PC-9 (cell line): ENCODE results near the gene GPR153. TPM values are rescaled to one million over a fixed set of nuclear protein-coding genes. Genes with fewer than 3 reads are reported as not detected.

Source experiments
- BruUV-seq: library from RNA; stranded (reverse); fragments of 400-500 nt; replicated peaks from 2 replicates; lab custom pipeline; 2021; lab: Mats Ljungman, UMichigan
- CTCF ChIA-PET: fragments of 300-600 bp; sonication (Branson Sonifier 250); formaldehyde crosslinking; loops from one replicate; lab custom pipeline; 2022; ENCODE audit warnings: antibody characterized with exemption; lab: Charles Lee
- POLR2A ChIA-PET: fragments of 300-600 bp; sonication (Branson Sonifier 250); formaldehyde crosslinking; loops from one replicate; lab custom pipeline; 2022; ENCODE audit warnings: antibody characterized with exemption; ENCODE audit not compliant: unreplicated experiment; lab: Charles Lee
- DNase-seq, 2 experiments: peaks; one replicate each; pipeline versions ENCODE4 v3.0.0 to v3.0.0-alpha.2; 2015 to 2022; ENCODE audit warnings: mixed read lengths in 1 of 2
- H2AFZ ChIP-seq: fragments of 200-600 bp; sonication (generic); 2 replicates; pipeline ENCODE4 v1.8.1; 2017; ENCODE audit warnings: antibody characterized with exemption
- H3F3A ChIP-seq: fragments of 200-600 bp; sonication (generic); 2 replicates; pipeline ENCODE4 v1.8.1; 2017; ENCODE audit warnings: antibody characterized with exemption, mild to moderate bottlenecking, low read depth; ENCODE audit not compliant: insufficient read depth
- H3K27ac ChIP-seq: fragments of 200-600 bp; sonication (generic); 2 replicates; pipeline ENCODE4 v1.6.1; 2016; ENCODE audit warnings: mixed run types
- H3K27me3 ChIP-seq: fragments of 200-600 bp; sonication (generic); 2 replicates; pipeline ENCODE4 v1.6.1; 2016; ENCODE audit warnings: low read depth, mixed run types; ENCODE audit not compliant: insufficient read depth
- H3K36me3 ChIP-seq: fragments of 200-600 bp; sonication (generic); 2 replicates; pipeline ENCODE4 v1.6.1; 2016; ENCODE audit warnings: low read depth, mixed run types
- H3K4me1 ChIP-seq: fragments of 200-600 bp; sonication (generic); replicated peaks from 2 replicates; pipeline ENCODE4 v1.6.1; 2016; ENCODE audit warnings: mixed run types; ENCODE audit not compliant: insufficient read depth
- H3K4me2 ChIP-seq: fragments of 200-600 bp; sonication (generic); 2 replicates; pipeline ENCODE4 v1.6.1; 2017; ENCODE audit warnings: mixed run types
- H3K4me3 ChIP-seq: fragments of 200-600 bp; sonication (generic); 2 replicates; pipeline ENCODE4 v1.6.1; 2016; ENCODE audit warnings: mixed run types
- H3K79me2 ChIP-seq: fragments of 200-600 bp; sonication (generic); 2 replicates; pipeline ENCODE4 v1.6.1; 2017; ENCODE audit warnings: low read depth, mixed run types
- H3K9me2 ChIP-seq: fragments of 200-600 bp; sonication (generic); 2 replicates; pipeline ENCODE4 v1.8.1; 2017; ENCODE audit warnings: mild to moderate bottlenecking; ENCODE audit not compliant: insufficient read depth
- H3K9me3 ChIP-seq: fragments of 200-600 bp; sonication (generic); 2 replicates; pipeline ENCODE4 v1.8.1; 2016; ENCODE audit warnings: low read depth; ENCODE audit not compliant: insufficient read depth
- H4K20me1 ChIP-seq: fragments of 200-600 bp; sonication (generic); 2 replicates; pipeline ENCODE4 v1.8.1; 2017; ENCODE audit not compliant: insufficient read depth
- EZH2 ChIP-seq: fragments of 200-600 bp; sonication (generic); IDR thresholded peaks from 2 replicates; pipeline ENCODE4 v1.8.0; 2017; ENCODE audit warnings: antibody characterized with exemption, low read depth
- intact Hi-C: fragments of 100-400 bp; cut with micrococcal nuclease; formaldehyde crosslinking; loops from one replicate; pipeline ENCODE4 v1.10.0; 2022; ENCODE audit not compliant: unreplicated experiment
- total RNA-seq: library from RNA; stranded (reverse); gene quantifications from 2 replicates; pipeline ENCODE4 v1.2.3, GENCODE V29; 2021
- TF ChIP-seq, protein P1 (sequence below): fragments of 200-600 bp; sonication (generic); conservative IDR thresholded peaks from 2 replicates; pipeline ENCODE4 v1.6.1; 2017; ENCODE audit warnings: mixed run types, antibody characterized with exemption, mild to moderate bottlenecking, moderate library complexity

The GPR153 gene
- total RNA-seq, 1 experiment from 2014 or later, result 8.0 TPM

DNA sequence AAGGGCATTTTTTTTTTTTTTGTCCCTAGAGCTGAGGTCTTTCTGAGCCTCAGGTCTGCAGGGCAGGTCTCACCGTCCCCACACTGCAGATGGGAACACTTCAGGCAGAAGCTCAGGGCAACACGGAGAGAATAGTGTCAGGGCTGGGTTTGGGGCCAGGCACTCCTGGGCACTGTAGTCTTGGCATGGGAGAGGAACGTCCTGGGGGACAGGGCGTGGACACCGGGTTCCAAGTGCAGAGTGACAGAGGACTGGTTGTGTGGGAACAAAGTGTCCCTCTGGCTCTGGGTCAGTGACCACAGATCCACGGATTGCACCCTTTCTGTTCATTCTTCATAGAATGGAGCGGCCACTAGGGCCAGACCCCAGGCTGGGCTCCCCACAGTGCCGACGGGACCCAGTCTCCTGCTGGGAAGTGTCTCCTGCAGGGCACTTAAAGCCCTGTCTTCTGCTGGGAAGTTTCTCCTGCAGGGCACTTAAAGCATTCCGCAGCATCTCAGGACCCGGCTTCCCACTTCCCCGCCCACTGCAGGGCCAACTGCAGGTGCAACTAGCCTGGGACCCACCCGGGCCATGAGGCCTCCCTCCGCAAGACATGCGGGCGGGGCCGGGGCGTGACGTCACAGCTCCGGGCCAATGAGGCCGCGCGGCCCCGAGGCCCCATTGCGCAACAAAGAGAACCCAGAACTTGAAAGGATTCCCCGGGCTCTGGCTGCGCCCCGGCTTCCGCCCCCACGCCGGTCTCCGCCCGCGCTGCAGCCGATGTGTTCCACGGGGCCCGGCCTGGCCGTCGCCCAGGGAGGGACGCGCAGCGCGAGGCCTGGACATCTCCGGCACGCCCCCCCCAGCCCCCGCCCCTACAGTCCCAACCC, 1.2 kb downstream of the GPR153 start:
- CTCF ChIA-PET, result interaction anchor here (0.6 kb wide), 1 partner anchor 155 kb away, joined by 4 read pairs; no protein-coding TSS in a partner anchor
- intact Hi-C loops, result loop anchor here (5.0 kb wide), 3 partner anchors 43 to 143 kb away; no protein-coding TSS in a partner anchor

DNA sequence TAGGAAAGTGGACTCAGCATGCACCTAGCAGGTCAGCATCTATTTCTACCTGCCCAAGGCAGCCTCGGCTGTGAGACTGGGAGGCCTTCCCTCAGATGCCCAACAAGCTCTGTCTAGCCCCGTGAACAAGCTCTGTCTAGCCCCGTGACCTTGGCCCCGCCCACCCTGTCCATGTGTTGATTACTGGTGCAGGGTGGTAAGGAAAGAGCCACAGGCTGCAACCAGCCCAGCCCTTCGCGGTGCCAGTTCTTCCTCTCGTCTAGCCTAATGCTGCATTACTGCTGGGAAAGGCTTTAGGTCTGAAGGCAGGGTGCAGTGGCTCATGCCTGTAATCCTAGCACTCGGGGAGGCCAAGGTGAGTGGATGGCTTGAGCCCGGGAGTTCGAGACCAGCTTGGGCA, 2.2 kb downstream of the GPR153 start:
- no peak overlapping the region for H3K4me2 ChIP-seq
- intact Hi-C loops, result no loop called here
- CTCF ChIA-PET, result no interaction called here
- H4K20me1 ChIP-seq, result no peaks in the 10 kb centered on the region
- H3K36me3 ChIP-seq, result no peaks in the 10 kb centered on the region
- DNase-seq, result no peak
- POLR2A ChIA-PET, result no interaction called here
- 0 out of 2 replicates have a peak, but pooled peaks cover 5% of the 10 kb centered on the region for H3F3A ChIP-seq
- no peaks in the 10 kb centered on the region for H3K9me3 ChIP-seq
- no peaks in the 10 kb centered on the region for H3K4me1 ChIP-seq
- H3K79me2 ChIP-seq, result no peaks in the 10 kb centered on the region
- H3K4me3 ChIP-seq, result no peak overlapping the region
- no peaks in the 10 kb centered on the region for H3K27me3 ChIP-seq
- no TSS peak for BruUV-seq
- no peaks in the 10 kb centered on the region for H3K9me2 ChIP-seq
- TF ChIP-seq, protein P1, sequence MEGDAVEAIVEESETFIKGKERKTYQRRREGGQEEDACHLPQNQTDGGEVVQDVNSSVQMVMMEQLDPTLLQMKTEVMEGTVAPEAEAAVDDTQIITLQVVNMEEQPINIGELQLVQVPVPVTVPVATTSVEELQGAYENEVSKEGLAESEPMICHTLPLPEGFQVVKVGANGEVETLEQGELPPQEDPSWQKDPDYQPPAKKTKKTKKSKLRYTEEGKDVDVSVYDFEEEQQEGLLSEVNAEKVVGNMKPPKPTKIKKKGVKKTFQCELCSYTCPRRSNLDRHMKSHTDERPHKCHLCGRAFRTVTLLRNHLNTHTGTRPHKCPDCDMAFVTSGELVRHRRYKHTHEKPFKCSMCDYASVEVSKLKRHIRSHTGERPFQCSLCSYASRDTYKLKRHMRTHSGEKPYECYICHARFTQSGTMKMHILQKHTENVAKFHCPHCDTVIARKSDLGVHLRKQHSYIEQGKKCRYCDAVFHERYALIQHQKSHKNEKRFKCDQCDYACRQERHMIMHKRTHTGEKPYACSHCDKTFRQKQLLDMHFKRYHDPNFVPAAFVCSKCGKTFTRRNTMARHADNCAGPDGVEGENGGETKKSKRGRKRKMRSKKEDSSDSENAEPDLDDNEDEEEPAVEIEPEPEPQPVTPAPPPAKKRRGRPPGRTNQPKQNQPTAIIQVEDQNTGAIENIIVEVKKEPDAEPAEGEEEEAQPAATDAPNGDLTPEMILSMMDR, result no peak
- TF ChIP-seq EZH2, result no peak
- no peak overlapping the region for H3K27ac ChIP-seq
- no peak overlapping the region for H2AFZ ChIP-seq

More for the DNA sequence above, 1.2 kb downstream of the GPR153 start:
- H3K79me2 ChIP-seq, result no peaks in the 10 kb centered on the region
- peak; percentile 55 to 79 for DNase-seq
- H2AFZ ChIP-seq, result no peak overlapping the region
- POLR2A ChIA-PET, result no interaction called here
- H3K4me1 ChIP-seq, result no peaks in the 10 kb centered on the region
- H3K27me3 ChIP-seq, result no peaks in the 10 kb centered on the region
- H3K4me3 ChIP-seq, result peak overlapping the region; percentile 54; the same call in 1 of the 2 replicates
- no peaks in the 10 kb centered on the region for H4K20me1 ChIP-seq
- TF ChIP-seq EZH2, result no peak
- TF ChIP-seq, protein P1, result no peak
- no peaks in the 10 kb centered on the region for H3K9me3 ChIP-seq
- H3K36me3 ChIP-seq, result no peaks in the 10 kb centered on the region
- H3K9me2 ChIP-seq, result no peaks in the 10 kb centered on the region
- 0 out of 2 replicates have a peak, but pooled peaks cover 5% of the 10 kb centered on the region for H3F3A ChIP-seq
- H3K4me2 ChIP-seq, result peak overlapping the region; percentile 62
- TSS peak; percentile 11 for BruUV-seq
- H3K27ac ChIP-seq, result no peak overlapping the region

DNA sequence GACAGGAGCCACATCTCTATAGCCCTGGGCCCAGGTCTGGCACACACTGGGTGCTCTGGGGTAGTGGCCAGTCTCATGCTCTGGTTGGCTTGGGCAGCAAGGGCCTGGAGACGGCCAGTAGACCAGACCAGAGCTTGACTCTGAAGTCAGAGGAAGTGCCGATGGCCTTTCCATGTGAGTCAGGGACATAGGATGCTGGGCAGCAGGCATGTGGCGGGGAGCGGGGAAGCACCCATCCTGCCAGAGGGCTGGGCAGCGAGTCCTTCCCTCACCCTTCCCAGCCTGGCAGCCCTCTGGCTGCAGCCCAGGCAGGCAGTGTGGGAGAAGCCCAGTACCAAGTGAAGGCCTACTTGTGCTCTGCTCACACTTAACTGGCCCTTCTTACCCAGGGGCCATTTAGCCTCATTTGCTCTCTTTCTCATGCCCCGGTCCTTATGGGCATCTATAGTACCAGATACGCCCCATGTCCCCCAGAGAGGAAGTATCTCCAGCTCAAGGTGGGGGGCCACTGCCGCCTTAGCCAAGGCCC, 3.3 kb downstream of the GPR153 start:
- H3K9me3 ChIP-seq, result no peaks in the 10 kb centered on the region
- H3K27ac ChIP-seq, result no peak overlapping the region
- H3K4me3 ChIP-seq, result no peak overlapping the region
- no peaks in the 10 kb centered on the region for H3K36me3 ChIP-seq
- no peaks in the 10 kb centered on the region for H3K9me2 ChIP-seq
- no peak overlapping the region for H3K4me2 ChIP-seq
- intact Hi-C loops, result no loop called here
- TF ChIP-seq, protein P1, result no peak
- TF ChIP-seq EZH2, result no peak
- no peak overlapping the region for H2AFZ ChIP-seq
- DNase-seq, result no peak
- CTCF ChIA-PET, result no interaction called here
- H3K27me3 ChIP-seq, result no peaks in the 10 kb centered on the region
- no TSS peak for BruUV-seq
- no peaks in the 10 kb centered on the region for H3K4me1 ChIP-seq
- POLR2A ChIA-PET, result no interaction called here
- 0 out of 2 replicates have a peak, but pooled peaks cover 5% of the 10 kb centered on the region for H3F3A ChIP-seq
- no peaks in the 10 kb centered on the region for H4K20me1 ChIP-seq
- no peaks in the 10 kb centered on the region for H3K79me2 ChIP-seq
